DND-41 (cell line): ENCODE measurements around the gene LHX2.

Experiments used
- EZH2 ChIP-seq: IDR thresholded peaks from 3 replicates; pipeline ENCODE4 v1.6.1; 2012; ENCODE audit warnings: borderline replicate concordance, low read depth, mild to moderate bottlenecking, moderate library complexity, low read length, inconsistent platforms; ENCODE audit not compliant: severe bottlenecking
- TF ChIP-seq, protein P1 (sequence below): IDR thresholded peaks from 2 replicates; pipeline ENCODE4 v1.5.1; 2012; ENCODE audit warnings: borderline replicate concordance, low read length, moderate library complexity, mild to moderate bottlenecking; ENCODE audit not compliant: poor library complexity, severe bottlenecking; ENCODE audit errors: extremely low read depth

DNA sequence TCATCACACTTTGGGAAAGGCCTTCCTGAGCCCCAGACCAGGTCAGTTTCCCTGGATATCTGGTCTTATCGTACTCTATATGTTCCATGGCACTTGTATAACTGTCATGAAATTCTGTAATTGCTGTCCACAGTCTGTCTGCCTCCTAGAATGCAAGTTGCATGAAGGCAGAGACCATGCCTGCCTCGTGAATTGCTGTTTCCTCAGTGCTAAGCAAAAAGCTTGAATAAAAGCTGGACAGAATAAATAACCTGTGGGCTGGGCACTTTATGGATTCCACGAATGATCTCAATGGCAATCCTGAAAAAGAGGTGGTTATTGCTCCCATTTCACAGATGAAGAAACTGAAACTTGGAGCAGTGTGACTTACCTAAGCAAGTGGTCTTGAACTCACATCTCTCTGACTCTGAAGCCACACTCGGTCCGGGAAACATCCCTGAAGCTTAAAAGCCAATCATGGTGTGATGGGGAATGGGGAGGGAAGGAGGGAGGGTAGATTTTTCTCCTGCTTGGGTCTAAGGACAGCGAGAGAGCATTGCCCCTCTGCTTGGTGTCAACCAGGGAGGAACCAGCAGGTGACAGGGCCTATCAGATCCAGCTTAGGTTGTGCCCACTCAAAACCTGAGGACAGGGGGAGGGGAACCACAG is 13.2 kb upstream of the LHX2 start:
- TF ChIP-seq, protein P1, sequence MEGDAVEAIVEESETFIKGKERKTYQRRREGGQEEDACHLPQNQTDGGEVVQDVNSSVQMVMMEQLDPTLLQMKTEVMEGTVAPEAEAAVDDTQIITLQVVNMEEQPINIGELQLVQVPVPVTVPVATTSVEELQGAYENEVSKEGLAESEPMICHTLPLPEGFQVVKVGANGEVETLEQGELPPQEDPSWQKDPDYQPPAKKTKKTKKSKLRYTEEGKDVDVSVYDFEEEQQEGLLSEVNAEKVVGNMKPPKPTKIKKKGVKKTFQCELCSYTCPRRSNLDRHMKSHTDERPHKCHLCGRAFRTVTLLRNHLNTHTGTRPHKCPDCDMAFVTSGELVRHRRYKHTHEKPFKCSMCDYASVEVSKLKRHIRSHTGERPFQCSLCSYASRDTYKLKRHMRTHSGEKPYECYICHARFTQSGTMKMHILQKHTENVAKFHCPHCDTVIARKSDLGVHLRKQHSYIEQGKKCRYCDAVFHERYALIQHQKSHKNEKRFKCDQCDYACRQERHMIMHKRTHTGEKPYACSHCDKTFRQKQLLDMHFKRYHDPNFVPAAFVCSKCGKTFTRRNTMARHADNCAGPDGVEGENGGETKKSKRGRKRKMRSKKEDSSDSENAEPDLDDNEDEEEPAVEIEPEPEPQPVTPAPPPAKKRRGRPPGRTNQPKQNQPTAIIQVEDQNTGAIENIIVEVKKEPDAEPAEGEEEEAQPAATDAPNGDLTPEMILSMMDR, result no peak
- no peak for TF ChIP-seq EZH2
